GM23248 (cell line): ENCODE data around the gene TELO2. TPM values are rescaled to one million over a fixed set of nuclear protein-coding genes. Genes with fewer than 3 reads are reported as not detected.

Experiments
- DNase-seq: peaks from one replicate; pipeline ENCODE4 v3.0.0-alpha.2; 2015
- H2AFZ ChIP-seq: fragments of 200-600 bp; sonication (generic); 2 replicates; pipeline ENCODE4 v1.6.1; 2016; ENCODE audit warnings: antibody characterized with exemption
- H3F3A ChIP-seq: fragments of 200-600 bp; sonication (generic); 2 replicates; pipeline ENCODE4 v1.6.1; 2016; ENCODE audit warnings: mild to moderate bottlenecking, antibody characterized with exemption, mixed run types; ENCODE audit not compliant: insufficient read depth
- H3K27ac ChIP-seq: fragments of 200-600 bp; sonication (generic); 2 replicates; pipeline ENCODE4 v1.5.1; 2016; ENCODE audit warnings: mild to moderate bottlenecking
- H3K27me3 ChIP-seq: fragments of 200-600 bp; sonication (generic); replicated peaks from 2 replicates; pipeline ENCODE4 v1.6.1; 2016; ENCODE audit warnings: mild to moderate bottlenecking; ENCODE audit not compliant: insufficient read depth
- H3K36me3 ChIP-seq: fragments of 200-600 bp; sonication (generic); 2 replicates; pipeline ENCODE4 v1.6.1; 2016; ENCODE audit warnings: low read depth, mild to moderate bottlenecking
- H3K4me1 ChIP-seq: fragments of 200-600 bp; sonication (generic); 2 replicates; pipeline ENCODE4 v1.6.1; 2016; ENCODE audit warnings: mild to moderate bottlenecking; ENCODE audit not compliant: insufficient read depth
- H3K4me2 ChIP-seq: fragments of 200-600 bp; sonication (generic); one replicate; pipeline ENCODE4 v1.6.1; 2016; ENCODE audit warnings: mild to moderate bottlenecking; ENCODE audit not compliant: unreplicated experiment
- H3K4me3 ChIP-seq: fragments of 200-600 bp; sonication (generic); 2 replicates; pipeline ENCODE4 v1.5.1; 2016; ENCODE audit warnings: mild to moderate bottlenecking
- H3K79me2 ChIP-seq: fragments of 200-600 bp; sonication (generic); 2 replicates; pipeline ENCODE4 v1.6.1; 2016; ENCODE audit warnings: mild to moderate bottlenecking; ENCODE audit not compliant: insufficient read depth
- H3K9ac ChIP-seq: fragments of 200-600 bp; sonication (generic); 2 replicates; pipeline ENCODE4 v1.6.1; 2016; ENCODE audit warnings: mild to moderate bottlenecking
- H3K9me2 ChIP-seq: fragments of 200-600 bp; sonication (generic); 2 replicates; pipeline ENCODE4 v1.6.1; 2016; ENCODE audit warnings: mixed run types, mild to moderate bottlenecking, moderate library complexity; ENCODE audit not compliant: insufficient read depth
- H3K9me3 ChIP-seq: fragments of 200-600 bp; sonication (generic); one replicate; pipeline ENCODE4 v1.6.1; 2017; ENCODE audit warnings: low read depth
- H4K20me1 ChIP-seq: fragments of 200-600 bp; sonication (generic); 2 replicates; pipeline ENCODE4 v1.6.0; 2016; ENCODE audit not compliant: insufficient read depth
- EZH2 ChIP-seq: fragments of 200-600 bp; sonication (generic); IDR thresholded peaks from 2 replicates; pipeline ENCODE4 v1.6.1; 2018; ENCODE audit warnings: antibody characterized with exemption, mild to moderate bottlenecking; ENCODE audit not compliant: insufficient read depth, poor library complexity, severe bottlenecking
- EZH2phosphoT487 ChIP-seq: fragments of 200-600 bp; sonication (generic); IDR thresholded peaks from 2 replicates; pipeline ENCODE4 v1.6.1; 2018; ENCODE audit warnings: antibody characterized with exemption, moderate library complexity, mild to moderate bottlenecking, low read depth; ENCODE audit not compliant: insufficient read depth
- WGBS, 2 experiments: methylation state at CpG; one replicate each; pipeline ENCODE4 v1.1.6; 2015 to 2017; ENCODE audit warnings: low lambda C conversion rate in 2 of 2, low coverage in 1 of 2; ENCODE audit errors: missing lambda C conversion rate in 2 of 2; 5-methylcytosine and 5-hydroxymethylcytosine counted together
- in situ Hi-C: fragments of 300-500 bp; cut with MboI; formaldehyde crosslinking; loops from 2 replicates; pipeline ENCODE4 v1.15.0; 2020
- polyA plus RNA-seq: library from polyadenylated mRNA; unstranded; fragments of >200 nt; fragmentation: Nextera tagmentation; extraction: Ambion mirVana; gene quantifications from 2 replicates; pipeline ENCODE4 v1.2.1, GENCODE V29; 2016
- total RNA-seq: library from RNA; depleted of rRNA; stranded (reverse); fragments of >200 nt; shearing (Covaris generic); gene quantifications from 2 replicates; pipeline ENCODE4 v1.2.3, GENCODE V29; 2014

TELO2 gene
- total and polyA plus RNA-seq, 2 experiments from 2014 or later, result 29.3 to 30.5 TPM

DNA sequence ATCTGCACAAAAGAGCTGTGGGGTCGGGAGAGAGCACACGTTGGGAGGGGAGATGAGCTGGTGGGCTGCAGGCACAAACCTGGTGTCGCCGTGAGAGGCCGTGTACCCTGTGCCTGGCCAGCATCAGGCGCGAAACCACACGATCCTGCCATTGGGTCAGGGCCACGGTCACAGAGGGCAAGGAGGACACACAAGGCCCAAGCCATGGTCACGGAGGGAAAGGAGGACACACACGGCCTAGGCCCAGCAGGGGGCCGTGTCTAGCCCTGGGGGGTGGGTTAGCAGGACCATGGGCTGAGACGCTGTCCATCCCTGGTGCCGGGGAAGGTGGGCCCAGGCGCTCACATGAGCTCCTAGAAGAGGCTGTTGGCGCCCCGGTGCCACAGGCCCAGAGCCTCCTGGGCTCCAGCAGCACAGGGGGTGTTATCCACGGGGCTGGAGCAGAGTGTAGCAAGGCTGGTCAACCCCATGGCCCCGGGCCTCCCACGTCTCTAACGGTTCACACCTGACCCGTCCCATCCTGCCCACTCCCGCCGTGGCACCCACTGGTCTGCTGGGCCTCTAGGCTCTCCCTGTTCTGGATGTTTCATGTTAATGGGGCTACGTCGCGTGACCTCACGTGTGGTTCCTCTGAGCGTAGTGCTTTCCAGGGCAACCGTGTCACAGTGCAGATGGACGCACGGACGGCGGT is 41.3 kb upstream of the TELO2 start:
- Histone ChIP-seq H3K4me2 (no peak overlapping the region), H3K4me3 (no peak overlapping the region), H3K4me1 (no peaks in the 10 kb centered on the region), H3F3A (no peaks in the 10 kb centered on the region), H3K27me3 (no peaks in the 10 kb centered on the region), H3K9ac (no peak overlapping the region), H3K27ac (no peak overlapping the region), H3K9me2 (no peaks in the 10 kb centered on the region), H4K20me1 (no peaks in the 10 kb centered on the region), H3K9me3 (no peaks in the 10 kb centered on the region), H3K36me3 (no peaks in the 10 kb centered on the region), H3K79me2 (no peaks in the 10 kb centered on the region), H2AFZ (no peak overlapping the region)
- DNase-seq, result no peak
- WGBS, 2 experiments, result 96 to 97% methylated on average over 32 to 34 of the region's 34 CpGs
- TF ChIP-seq EZH2 (no peak), EZH2phosphoT487 (no peak)
- in situ Hi-C loops, result no loop called here

DNA sequence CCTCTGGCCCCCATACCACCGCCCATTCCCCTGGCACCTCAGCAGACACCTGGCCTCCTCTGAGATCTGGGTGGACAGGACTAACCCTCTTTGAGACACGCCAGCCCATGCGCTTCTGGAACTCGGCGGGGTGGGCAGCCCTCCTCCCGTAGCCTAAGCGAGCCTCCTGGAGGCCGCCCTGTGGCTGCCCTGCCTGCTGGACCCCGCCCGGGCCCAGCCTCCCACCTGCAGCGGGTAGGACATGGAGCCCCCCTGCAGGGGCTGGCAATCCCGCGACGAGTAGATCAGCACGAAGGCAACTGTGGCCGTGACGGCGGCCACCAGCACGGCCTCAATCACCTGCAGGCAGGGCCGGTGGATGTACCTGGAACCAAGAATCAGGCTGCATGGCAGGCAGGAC is 40.6 kb upstream of the TELO2 start:
- H3K9ac ChIP-seq, result no peak overlapping the region
- H3F3A ChIP-seq, result no peaks in the 10 kb centered on the region
- no peaks in the 10 kb centered on the region for H4K20me1 ChIP-seq
- no peak overlapping the region for H3K27ac ChIP-seq
- no peak for DNase-seq
- H3K27me3 ChIP-seq, result no peaks in the 10 kb centered on the region
- H3K4me1 ChIP-seq, result no peaks in the 10 kb centered on the region
- H3K4me3 ChIP-seq, result no peak overlapping the region
- no peak overlapping the region for H3K4me2 ChIP-seq
- H3K9me2 ChIP-seq, result no peaks in the 10 kb centered on the region
- 95 to 96% methylated on average over 15 to 20 of the region's 20 CpGs for WGBS, 2 experiments
- in situ Hi-C loops, result no loop called here
- H3K9me3 ChIP-seq, result no peaks in the 10 kb centered on the region
- no peak overlapping the region for H2AFZ ChIP-seq
- TF ChIP-seq EZH2 (no peak), EZH2phosphoT487 (no peak)
- H3K79me2 ChIP-seq, result no peaks in the 10 kb centered on the region
- no peaks in the 10 kb centered on the region for H3K36me3 ChIP-seq

DNA sequence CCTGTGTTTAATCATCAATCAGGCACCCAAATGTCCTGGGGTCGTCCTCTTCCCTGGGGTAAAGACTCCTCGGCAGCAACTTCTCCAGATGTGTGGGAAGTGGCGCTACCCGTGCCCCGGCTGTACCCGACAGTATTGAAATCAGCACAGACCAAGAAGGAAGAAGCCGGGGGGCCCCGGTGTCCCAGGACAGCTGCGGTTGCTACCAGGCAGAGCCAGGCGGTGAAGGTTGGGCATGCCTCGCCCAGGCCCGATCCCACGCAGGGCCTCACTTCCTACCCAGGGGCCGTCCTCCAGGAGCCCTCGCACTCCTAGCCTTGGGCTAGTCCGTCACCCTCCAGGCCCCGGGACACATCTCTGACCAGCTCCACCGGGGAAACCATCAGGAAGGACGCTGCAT is 39.8 kb upstream of the TELO2 start:
- H3K4me3 ChIP-seq, result no peak overlapping the region
- H4K20me1 ChIP-seq, result no peaks in the 10 kb centered on the region
- H3K36me3 ChIP-seq, result no peaks in the 10 kb centered on the region
- no peak overlapping the region for H3K4me2 ChIP-seq
- in situ Hi-C loops, result no loop called here
- no peaks in the 10 kb centered on the region for H3K27me3 ChIP-seq
- WGBS, 2 experiments, result 91 to 93% methylated on average over 17 to 18 of the region's 19 CpGs
- no peaks in the 10 kb centered on the region for H3K4me1 ChIP-seq
- no peak overlapping the region for H3K9ac ChIP-seq
- H3K79me2 ChIP-seq, result no peaks in the 10 kb centered on the region
- H3K9me2 ChIP-seq, result no peaks in the 10 kb centered on the region
- no peak overlapping the region for H2AFZ ChIP-seq
- TF ChIP-seq EZH2 (no peak), EZH2phosphoT487 (no peak)
- H3K27ac ChIP-seq, result no peak overlapping the region
- no peaks in the 10 kb centered on the region for H3K9me3 ChIP-seq
- no peaks in the 10 kb centered on the region for H3F3A ChIP-seq
- DNase-seq, result no peak

GRCh38 chr16:1454561-1454960 is 38.6 kb upstream of the TELO2 start:
- H3K4me1 ChIP-seq, result no peaks in the 10 kb centered on the region
- TF ChIP-seq EZH2phosphoT487 (no peak), EZH2 (no peak)
- no peaks in the 10 kb centered on the region for H4K20me1 ChIP-seq
- no peaks in the 10 kb centered on the region for H3K79me2 ChIP-seq
- H3K9me3 ChIP-seq, result no peaks in the 10 kb centered on the region
- no peak for DNase-seq
- in situ Hi-C loops, result no loop called here
- no peak overlapping the region for H3K27ac ChIP-seq
- H3K27me3 ChIP-seq, result no peaks in the 10 kb centered on the region
- 93 to 94% methylated on average over 14 to 17 of the region's 17 CpGs for WGBS, 2 experiments
- no peaks in the 10 kb centered on the region for H3K36me3 ChIP-seq
- H3K4me3 ChIP-seq, result no peak overlapping the region
- H3K9ac ChIP-seq, result no peak overlapping the region
- H3K9me2 ChIP-seq, result no peaks in the 10 kb centered on the region
- H3F3A ChIP-seq, result no peaks in the 10 kb centered on the region
- H3K4me2 ChIP-seq, result no peak overlapping the region
- no peak overlapping the region for H2AFZ ChIP-seq
